SJCRH30 (cell line): Measurements from ENCODE around the gene AAR2. TPM values are rescaled to one million over a fixed set of nuclear protein-coding genes. Genes with fewer than 3 reads are reported as not detected.

Experiments
- DNase-seq, 2 experiments: peaks; one replicate each; pipeline ENCODE4 v3.0.0-alpha.2; 2015 to 2020
- H3K27ac ChIP-seq: fragments of 250-450 bp; sonication (Bioruptor Pico); 2 replicates; pipeline ENCODE4 v1.5.1; 2020; ENCODE audit warnings: mild to moderate bottlenecking, moderate library complexity
- H3K27me3 ChIP-seq: fragments of 250-450 bp; sonication (Bioruptor Pico); 2 replicates; pipeline ENCODE4 v1.5.1; 2020; ENCODE audit warnings: mild to moderate bottlenecking, moderate library complexity
- H3K36me3 ChIP-seq: fragments of 250-450 bp; sonication (Bioruptor Pico); 2 replicates; pipeline ENCODE4 v1.5.1; 2020; ENCODE audit warnings: mild to moderate bottlenecking, moderate library complexity
- H3K4me1 ChIP-seq: fragments of 250-450 bp; sonication (Bioruptor Pico); 2 replicates; pipeline ENCODE4 v1.5.1; 2020; ENCODE audit warnings: mild to moderate bottlenecking, moderate library complexity
- H3K4me3 ChIP-seq: fragments of 250-450 bp; sonication (Bioruptor Pico); 2 replicates; pipeline ENCODE4 v1.5.1; 2020; ENCODE audit warnings: mild to moderate bottlenecking, moderate library complexity
- H3K9me3 ChIP-seq: fragments of 250-450 bp; sonication (Bioruptor Pico); replicated peaks from 2 replicates; pipeline ENCODE4 v1.5.1; 2020; ENCODE audit warnings: mild to moderate bottlenecking, moderate library complexity
- total RNA-seq: library from RNA; depleted of rRNA; stranded (reverse); fragments of >200 nt; shearing (Covaris generic); gene quantifications from 2 replicates; pipeline ENCODE4 v1.2.3, GENCODE V29; 2014; rRNA removed

Gene AAR2
- total RNA-seq, 1 experiment from 2014 or later, result 65.5 TPM

DNA sequence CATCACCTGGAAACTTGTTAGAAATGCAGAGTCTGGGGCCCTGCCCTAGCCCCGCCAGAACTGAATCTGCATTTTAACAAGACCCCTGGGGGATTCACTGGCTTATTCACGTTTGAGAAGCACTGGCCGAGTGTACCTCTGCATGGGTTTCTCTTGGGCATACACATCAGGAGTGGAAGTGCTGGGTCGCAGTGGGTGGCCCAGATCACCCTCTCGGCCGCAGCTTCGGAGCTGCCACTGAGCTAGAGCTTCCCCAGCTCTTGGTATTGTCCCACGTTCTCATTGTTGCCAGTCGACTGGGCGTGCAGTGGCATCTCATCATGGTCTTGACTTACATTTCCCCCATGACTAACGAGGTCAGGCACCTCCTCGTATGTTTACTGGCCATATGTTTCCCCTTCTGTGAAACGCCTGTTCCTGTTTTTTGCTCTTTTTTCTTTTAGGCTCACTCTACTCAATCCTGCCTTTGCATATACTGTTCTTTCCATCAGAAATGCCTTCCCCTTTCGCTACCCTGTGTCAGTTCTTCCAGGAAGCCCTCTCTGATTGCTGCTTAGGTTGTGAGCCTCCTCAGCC is 66.8 kb downstream of the AAR2 start:
- DNase-seq, result no peak
- no peak overlapping the region for H3K27ac ChIP-seq
- H3K27me3 ChIP-seq, result peaks cover 18% of the 10 kb centered on the region; the same call in 1 of the 2 replicates
- H3K4me1 ChIP-seq, result no peaks in the 10 kb centered on the region
- H3K9me3 ChIP-seq, result no peaks in the 10 kb centered on the region
- no peak overlapping the region for H3K4me3 ChIP-seq
- no peaks in the 10 kb centered on the region for H3K36me3 ChIP-seq

DNA sequence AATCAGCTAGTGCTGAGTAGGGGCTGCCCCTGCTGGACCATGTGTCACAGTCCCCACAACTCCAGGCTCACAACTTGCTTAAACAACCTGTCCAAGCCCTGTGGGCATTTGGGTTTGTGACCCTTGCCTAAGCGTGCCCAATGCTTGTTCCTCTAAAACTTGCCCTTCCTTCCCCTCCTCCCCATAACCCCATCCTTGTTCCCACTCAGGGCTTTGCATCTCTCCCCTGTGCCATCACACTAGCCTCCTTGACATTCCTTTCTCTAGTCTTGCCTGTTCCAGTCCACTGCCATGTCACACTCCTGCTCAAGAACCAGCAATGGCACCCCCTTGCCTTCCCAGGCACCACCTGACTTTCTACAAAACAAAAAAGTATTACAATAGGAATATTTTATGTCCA is 67.6 kb downstream of the AAR2 start:
- Histone ChIP-seq H3K4me1 (no peaks in the 10 kb centered on the region), H3K4me3 (no peak overlapping the region), H3K27ac (no peak overlapping the region), H3K9me3 (no peaks in the 10 kb centered on the region), H3K36me3 (no peaks in the 10 kb centered on the region), H3K27me3 (peaks cover 19% of the 10 kb centered on the region; the same call in 1 of the 2 replicates)
- DNase-seq, result no peak

DNA sequence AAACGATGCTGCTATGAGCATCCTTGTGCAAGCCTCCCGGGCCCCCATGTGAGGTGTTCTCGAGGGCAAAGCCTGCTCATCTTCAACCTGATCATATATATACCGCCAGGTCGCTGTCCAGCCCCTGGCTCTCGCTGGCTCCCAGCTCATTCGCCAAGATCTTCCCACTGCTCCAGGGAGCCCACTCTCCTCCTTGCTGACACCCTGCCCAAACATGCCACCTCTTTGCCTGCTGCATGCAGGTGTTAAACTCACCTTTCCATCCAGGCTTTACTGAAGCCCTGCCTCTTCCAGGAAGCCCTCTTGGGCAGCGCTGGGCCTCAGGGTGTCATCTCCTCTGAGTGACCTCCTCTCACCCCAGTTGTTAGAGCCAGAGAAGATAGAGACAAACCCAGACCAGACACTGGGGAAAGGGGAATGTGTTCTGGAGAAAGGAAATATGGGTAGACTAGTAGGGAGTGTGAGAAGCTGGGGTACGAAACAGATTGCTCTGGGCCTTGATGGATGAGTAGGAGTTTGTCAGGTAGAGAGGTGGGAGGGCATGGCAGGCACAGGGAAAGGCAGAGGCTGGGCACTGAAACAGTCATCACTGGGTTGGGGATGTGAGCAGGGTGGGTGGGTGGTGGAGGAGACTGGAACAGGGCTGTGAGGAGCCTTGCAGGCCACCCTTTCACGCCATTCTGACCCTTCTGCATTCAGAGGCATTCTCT is 68.7 kb downstream of the AAR2 start:
- no peaks in the 10 kb centered on the region for H3K36me3 ChIP-seq
- peaks cover 25% of the 10 kb centered on the region for H3K27me3 ChIP-seq
- DNase-seq, result no peak
- H3K9me3 ChIP-seq, result no peaks in the 10 kb centered on the region
- no peaks in the 10 kb centered on the region for H3K4me1 ChIP-seq
- H3K27ac ChIP-seq, result no peak overlapping the region
- no peak overlapping the region for H3K4me3 ChIP-seq

DNA sequence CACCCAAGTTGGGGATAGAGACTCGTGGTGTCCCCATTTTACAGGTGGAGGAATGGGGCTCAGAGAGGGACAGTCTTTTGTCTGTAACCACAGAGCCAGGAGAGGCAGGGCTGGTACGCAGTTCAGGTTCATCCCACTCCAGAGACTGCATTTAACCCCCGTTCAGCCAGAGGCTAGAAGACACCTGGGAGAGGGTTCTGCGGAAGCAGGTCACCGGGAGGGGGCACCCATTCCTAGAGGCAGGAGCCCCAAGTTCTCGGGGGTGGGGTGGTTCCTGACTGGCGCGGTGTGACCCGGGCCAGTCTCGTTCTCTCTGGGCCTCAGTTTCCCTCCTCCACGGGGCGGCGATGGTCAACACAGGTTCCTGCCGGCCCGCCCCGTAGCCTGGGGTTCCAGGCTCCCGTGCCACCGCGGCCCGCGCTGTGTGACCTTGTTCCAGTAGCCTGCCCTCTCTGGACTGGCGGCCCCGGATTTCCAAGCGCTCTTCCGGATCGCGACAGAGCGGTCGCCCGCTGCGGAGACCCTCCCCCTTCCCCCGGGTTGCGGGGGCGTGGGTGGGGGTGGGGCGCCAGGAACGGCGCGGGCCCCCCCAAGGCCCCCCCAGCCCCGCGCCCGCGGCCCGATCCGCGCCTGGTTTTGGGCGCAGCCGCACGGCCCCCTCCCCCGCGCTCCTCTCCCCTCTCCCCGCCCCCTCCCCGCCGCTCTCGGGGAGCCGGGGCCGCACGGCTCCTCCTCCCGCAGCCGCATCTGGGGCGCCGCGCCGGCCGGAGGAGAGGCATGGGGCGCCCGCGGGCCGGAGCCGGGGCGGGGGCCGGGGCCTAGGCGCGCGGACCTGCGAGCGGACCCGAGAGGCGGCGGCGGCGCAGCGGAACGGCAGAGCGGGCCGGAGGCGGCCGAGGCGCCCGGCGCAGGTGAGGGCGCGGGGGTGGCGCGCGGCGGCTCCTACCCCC is 69.6 kb downstream of the AAR2 start, which contains the start of gene DLGAP4:
Gene DLGAP4 (plus strand): TSS at position 738 of the 950 bp plus-strand sequence. CDS start 125,379 bp downstream, outside the sequence.
- Histone ChIP-seq H3K4me1 (no peaks in the 10 kb centered on the region), H3K27ac (no peak within 1 kb of the TSS), H3K9me3 (no peaks in the 10 kb centered on the region), H3K36me3 (no peaks in the 10 kb centered on the region), H3K27me3 (peaks cover 32% of the 10 kb centered on the region), H3K4me3 (no peak within 1 kb of the TSS)
- DNase-seq, result no peak

Other genes with a start within 250 kb of the AAR2 start
- 6.7 and 8.0 TPM in 2 replicates for gene EPB41L1, start 81.7 kb upstream of the AAR2 start, total RNA-seq
- gene DLGAP4, start 69.9 kb downstream of the AAR2 start, total RNA-seq, result 17.5 and 18.4 TPM in 2 replicates